Activated CD4-positive, alpha-beta memory T cell treated with anti-CD3 and anti-CD28 coated beads for 36 hours (primary cell): ENCODE measurements around the gene S1PR1. TPM values are rescaled to one million over a fixed set of nuclear protein-coding genes. Genes with fewer than 3 reads are reported as not detected.
A peak's percentile ranks its signal among the peaks of the same experiment; 100 is the strongest.
"Not testable (repeated sequence)": the region's sequence is repeated elsewhere in the genome, so short reads cannot be mapped to it uniquely, and the experiment has no call there.

ENCODE experiments used
- CTCF ChIA-PET: fragments of 350-600 bp; sonication (Branson Sonifier 250); formaldehyde crosslinking; loops from one replicate; lab custom pipeline; 2021; ENCODE audit warnings: antibody characterized with exemption, inconsistent platforms; lab: Charles Lee
- POLR2A ChIA-PET: fragments of 350-600 bp; sonication (Branson Sonifier 250); formaldehyde crosslinking; loops from one replicate; lab custom pipeline; 2021; ENCODE audit warnings: antibody characterized with exemption; lab: Charles Lee
- DNase-seq: peaks from one replicate; pipeline ENCODE4 v3.0.0-alpha.2; 2020
- H3K27ac Mint-ChIP-seq: one replicate; pipeline ENCODE4 v1.8.0; 2021; ENCODE audit warnings: mixed read lengths
- H3K27me3 Mint-ChIP-seq: one replicate; pipeline ENCODE4 v1.8.0; 2021; ENCODE audit warnings: mixed read lengths
- H3K36me3 Mint-ChIP-seq: one replicate; pipeline ENCODE4 v1.8.0; 2021; ENCODE audit warnings: mixed read lengths
- H3K4me1 Mint-ChIP-seq: one replicate; pipeline ENCODE4 v1.8.0; 2021; ENCODE audit warnings: low read depth, mixed read lengths
- H3K4me3 Mint-ChIP-seq: one replicate; pipeline ENCODE4 v1.8.0; 2021; ENCODE audit warnings: mild to moderate bottlenecking, mixed read lengths
- H3K9me3 Mint-ChIP-seq: one replicate; pipeline ENCODE4 v1.8.0; 2021; ENCODE audit warnings: mixed read lengths
- intact Hi-C: fragments of 100-400 bp; cut with micrococcal nuclease; formaldehyde crosslinking; loops from one replicate; pipeline ENCODE4 v1.15.1; 2023
- total RNA-seq, 2 experiments: library from RNA; stranded (reverse); gene quantifications; one replicate each; pipeline ENCODE4 v1.2.3, GENCODE V29; 2021

The S1PR1 gene
- 100 to 1,000 TPM; 134 to 140 TPM for total RNA-seq

GRCh38 chr1:101236516-101237228 is at the start of gene S1PR1:
Gene S1PR1 (plus strand): TSS chr1:101237019. CDS start chr1:101238985, 1,966 bp downstream.
- Mint-ChIP-seq H3K4me1 (peaks cover 45% of the 10 kb centered on the region), H3K27me3 (peaks cover 2% of the 10 kb centered on the region), H3K27ac (peak within 1 kb of the TSS; percentile 100), H3K9me3 (peaks cover 6% of the 10 kb centered on the region), H3K4me3 (peak within 1 kb of the TSS; percentile 94), H3K36me3 (peaks cover 77% of the 10 kb centered on the region)
- CTCF ChIA-PET, result interaction anchor here (1.0 to 13.0 kb wide), 8 partner anchors 16 to 99 kb away, joined by 3 to 242 read pairs (median 6); no protein-coding TSS in a partner anchor
- peak; percentile 88 for DNase-seq
- intact Hi-C loops, result loop anchor here (1.0 to 5.0 kb wide), 2 partner anchors 340 to 1199 kb away; partner anchors contain the start of gene SLC30A7
- POLR2A ChIA-PET, result interaction anchor here (1.0 to 8.8 kb wide), 15 partner anchors 15 to 341 kb away, joined by 3 to 129 read pairs (median 7); partner anchors contain the start of genes DPH5 and SLC30A7

GRCh38 chr1:101187297-101187696 is 49.5 kb upstream of the S1PR1 start:
- DNase-seq, result no peak
- Mint-ChIP-seq H3K9me3 (no peaks in the 10 kb centered on the region), H3K4me3 (no peak overlapping the region), H3K36me3 (no peaks in the 10 kb centered on the region), H3K27ac (no peak overlapping the region), H3K27me3 (no peaks in the 10 kb centered on the region), H3K4me1 (peaks cover 43% of the 10 kb centered on the region)
- intact Hi-C loops, result no loop called here
- POLR2A ChIA-PET, result interaction anchor here (0.8 to 1.2 kb wide), 2 partner anchors 12 to 73 kb away, joined by 3 read pairs; no protein-coding TSS in a partner anchor
- CTCF ChIA-PET, result interaction anchor here (0.5 kb wide), 1 partner anchor 24 kb away, joined by 3 read pairs; no protein-coding TSS in a partner anchor

GRCh38 chr1:101188331-101188730 is 48.5 kb upstream of the S1PR1 start:
- Mint-ChIP-seq H3K27me3 (no peaks in the 10 kb centered on the region), H3K4me1 (peaks cover 36% of the 10 kb centered on the region), H3K9me3 (no peaks in the 10 kb centered on the region), H3K36me3 (no peaks in the 10 kb centered on the region), H3K27ac (no peak overlapping the region), H3K4me3 (no peak overlapping the region)
- intact Hi-C loops, result no loop called here
- POLR2A ChIA-PET, result interaction anchor here (1.2 to 1.3 kb wide), 2 partner anchors 11 to 48 kb away, joined by 3 read pairs; no protein-coding TSS in a partner anchor
- DNase-seq, result peak; percentile 44
- CTCF ChIA-PET, result interaction anchor here (1.1 kb wide), 1 partner anchor 11 kb away, joined by 4 read pairs; no protein-coding TSS in a partner anchor

GRCh38 chr1:101188968-101189367 is 47.9 kb upstream of the S1PR1 start:
- intact Hi-C loops, H3K27ac Mint-ChIP-seq, H3K27me3 Mint-ChIP-seq, H3K4me3 Mint-ChIP-seq, H3K9me3 Mint-ChIP-seq, H3K36me3 Mint-ChIP-seq, DNase-seq: not testable (repeated sequence)
- CTCF ChIA-PET, result interaction anchor here (1.1 kb wide), 1 partner anchor 10 kb away, joined by 4 read pairs; no protein-coding TSS in a partner anchor
- peaks cover 35% of the 10 kb centered on the region for H3K4me1 Mint-ChIP-seq
- POLR2A ChIA-PET, result interaction anchor here (1.3 kb wide), 1 partner anchor 47 kb away, joined by 3 read pairs; no protein-coding TSS in a partner anchor

GRCh38 chr1:101190441-101190840 is 46.4 kb upstream of the S1PR1 start:
- Mint-ChIP-seq H3K36me3 (no peaks in the 10 kb centered on the region), H3K27me3 (no peaks in the 10 kb centered on the region), H3K27ac (no peak overlapping the region), H3K4me1 (peaks cover 29% of the 10 kb centered on the region), H3K4me3 (no peak overlapping the region), H3K9me3 (no peaks in the 10 kb centered on the region)
- intact Hi-C loops, result no loop called here
- CTCF ChIA-PET, result interaction anchor here (1.4 kb wide), 1 partner anchor 98 kb away, joined by 3 read pairs; no protein-coding TSS in a partner anchor
- POLR2A ChIA-PET, result interaction anchor here (1.8 kb wide), 1 partner anchor 8 kb away, joined by 7 read pairs; no protein-coding TSS in a partner anchor
- DNase-seq, result no peak

- no peaks in the 10 kb centered on the region for H3K27me3 Mint-ChIP-seq
- H3K9me3 Mint-ChIP-seq, result no peaks in the 10 kb centered on the region
- POLR2A ChIA-PET, result interaction anchor here (1.8 kb wide), 1 partner anchor 7 kb away, joined by 7 read pairs; no protein-coding TSS in a partner anchor
- no peak overlapping the region for H3K27ac Mint-ChIP-seq
- no peak for DNase-seq
- no peak overlapping the region for H3K4me3 Mint-ChIP-seq
- no peaks in the 10 kb centered on the region for H3K36me3 Mint-ChIP-seq
- H3K4me1 Mint-ChIP-seq, result peaks cover 28% of the 10 kb centered on the region
- CTCF ChIA-PET, result interaction anchor here (1.4 kb wide), 1 partner anchor 97 kb away, joined by 3 read pairs; no protein-coding TSS in a partner anchor
- intact Hi-C loops, result no loop called here
Observed at GRCh38 chr1:101191049-101191448, 45.8 kb upstream of the S1PR1 start.

GRCh38 chr1:101193733-101194169 is 43.1 kb upstream of the S1PR1 start:
- CTCF ChIA-PET, result interaction anchor here (0.6 to 1.5 kb wide), 3 partner anchors 10 to 263 kb away, joined by 4 read pairs; no protein-coding TSS in a partner anchor
- POLR2A ChIA-PET, result no interaction called here
- H3K4me3 Mint-ChIP-seq, result no peak overlapping the region
- no peaks in the 10 kb centered on the region for H3K36me3 Mint-ChIP-seq
- H3K9me3 Mint-ChIP-seq, result no peaks in the 10 kb centered on the region
- peaks cover 22% of the 10 kb centered on the region for H3K4me1 Mint-ChIP-seq
- no peak for DNase-seq
- H3K27me3 Mint-ChIP-seq, result no peaks in the 10 kb centered on the region
- intact Hi-C loops, result no loop called here
- no peak overlapping the region for H3K27ac Mint-ChIP-seq

- Mint-ChIP-seq H3K27ac (no peak overlapping the region), H3K4me3 (no peak overlapping the region), H3K36me3 (no peaks in the 10 kb centered on the region), H3K4me1 (peaks cover 29% of the 10 kb centered on the region), H3K9me3 (no peaks in the 10 kb centered on the region), H3K27me3 (no peaks in the 10 kb centered on the region)
- intact Hi-C loops, result no loop called here
- ChIA-PET POLR2A (interaction anchor here (0.9 kb wide), 1 partner anchor 16 kb away, joined by 3 read pairs; no protein-coding TSS in a partner anchor), CTCF (interaction anchor here (1.3 kb wide), 1 partner anchor 96 kb away, joined by 4 read pairs; no protein-coding TSS in a partner anchor)
- no peak for DNase-seq
Observed at GRCh38 chr1:101194746-101195145, 42.1 kb upstream of the S1PR1 start.

GRCh38 chr1:101196668-101197067 is 40.2 kb upstream of the S1PR1 start:
- intact Hi-C loops, result no loop called here
- no peak for DNase-seq
- ChIA-PET CTCF (no interaction called here), POLR2A (no interaction called here)
- no peaks in the 10 kb centered on the region for H3K36me3 Mint-ChIP-seq
- no peak overlapping the region for H3K27ac Mint-ChIP-seq
- peaks cover 38% of the 10 kb centered on the region for H3K4me1 Mint-ChIP-seq
- no peak overlapping the region for H3K4me3 Mint-ChIP-seq
- no peaks in the 10 kb centered on the region for H3K27me3 Mint-ChIP-seq
- H3K9me3 Mint-ChIP-seq, result no peaks in the 10 kb centered on the region

- peak overlapping the region; percentile 21 for H3K4me3 Mint-ChIP-seq
- ChIA-PET CTCF (interaction anchor here (0.9 to 2.4 kb wide), 14 partner anchors 11 to 111 kb away, joined by 3 to 17 read pairs (median 5); no protein-coding TSS in a partner anchor), POLR2A (interaction anchor here (0.6 to 3.9 kb wide), 16 partner anchors 9 to 302 kb away, joined by 3 to 109 read pairs (median 4); partner anchors contain the start of gene S1PR1)
- peaks cover 31% of the 10 kb centered on the region for H3K4me1 Mint-ChIP-seq
- H3K27me3 Mint-ChIP-seq, result no peaks in the 10 kb centered on the region
- no peaks in the 10 kb centered on the region for H3K36me3 Mint-ChIP-seq
- intact Hi-C loops, result loop anchor here (1.0 kb wide), 7 partner anchors 16 to 92 kb away; no protein-coding TSS in a partner anchor
- H3K27ac Mint-ChIP-seq, result peak overlapping the region; percentile 91
- no peaks in the 10 kb centered on the region for H3K9me3 Mint-ChIP-seq
- peak; percentile 84 for DNase-seq
Observed at GRCh38 chr1:101198842-101199636, 37.8 kb upstream of the S1PR1 start.

GRCh38 chr1:101199637-101199982 is 37.2 kb upstream of the S1PR1 start:
- POLR2A ChIA-PET, result interaction anchor here (0.6 to 3.9 kb wide), 12 partner anchors 10 to 175 kb away, joined by 3 to 109 read pairs (median 4); partner anchors contain the start of gene S1PR1
- Mint-ChIP-seq H3K4me3 (no peak overlapping the region), H3K27ac (peak overlapping the region; percentile 81), H3K9me3 (no peaks in the 10 kb centered on the region), H3K36me3 (no peaks in the 10 kb centered on the region), H3K4me1 (peaks cover 37% of the 10 kb centered on the region), H3K27me3 (no peaks in the 10 kb centered on the region)
- intact Hi-C loops, result loop anchor here (1.0 kb wide), 7 partner anchors 16 to 92 kb away; no protein-coding TSS in a partner anchor
- CTCF ChIA-PET, result interaction anchor here (1.0 to 2.4 kb wide), 11 partner anchors 11 to 110 kb away, joined by 3 to 17 read pairs (median 5); no protein-coding TSS in a partner anchor
- no peak for DNase-seq
